Panc1 (cell line): Measurements from ENCODE around the gene EPHB1.

ENCODE experiments used
- CTCF ChIP-seq: fragments of 450-650 bp; IDR thresholded peaks from 2 replicates; pipeline ENCODE4 v1.5.1; 2017; ENCODE audit warnings: mild to moderate bottlenecking
- POLR2AphosphoS5 ChIP-seq: IDR thresholded peaks from 2 replicates; pipeline ENCODE4 v1.6.1; 2012; ENCODE audit warnings: mild to moderate bottlenecking, low read depth, low read length, moderate library complexity
- REST ChIP-seq, 2 experiments: IDR thresholded peaks; 2 replicates each; pipeline ENCODE4 v1.6.1; 2011 to 2012; ENCODE audit warnings: low read depth in 2 of 2, control low read depth in 1 of 2, low read length in 1 of 2, mild to moderate bottlenecking in 1 of 2, moderate library complexity in 1 of 2; ENCODE audit not compliant: insufficient read depth in 1 of 2
- SIN3A ChIP-seq: IDR thresholded peaks from 2 replicates; pipeline ENCODE4 v1.6.1; 2012; ENCODE audit warnings: low read depth, mild to moderate bottlenecking, low read length, moderate library complexity, borderline replicate concordance; ENCODE audit not compliant: insufficient read depth
- TCF7L2 ChIP-seq: IDR thresholded peaks from 2 replicates; pipeline ENCODE4 v1.6.1; 2011; ENCODE audit warnings: mild to moderate bottlenecking, low read depth, low read length, inconsistent platforms

GRCh38 chr3:135242285-135242684, 447.2 kb downstream of the EPHB1 start:
- TF ChIP-seq CTCF (no peak), REST (IDR thresholded peaks at IDR 0.05; ENCODE audit: insufficient read depth in 1 of 2, low read depth in 2 of 2, low read length in 1 of 2) (no peak), SIN3A (no peak), POLR2AphosphoS5 (no peak), TCF7L2 (no peak)
